22Rv1 (cell line): ENCODE results near the gene AMN.
"Not testable (repeated sequence)": the region's sequence is repeated elsewhere in the genome, so short reads cannot be mapped to it uniquely, and the experiment has no call there.

ENCODE experiments used
- H3K27ac ChIP-seq: fragments of 450-650 bp; 2 replicates; pipeline ENCODE4 v1.5.1; 2017
- CTCF ChIP-seq: fragments of 450-650 bp; IDR thresholded peaks from 2 replicates; pipeline ENCODE4 v1.5.1; 2017; ENCODE audit warnings: mild to moderate bottlenecking
- ZFX ChIP-seq: fragments of 450-650 bp; IDR thresholded peaks from 2 replicates; pipeline ENCODE4 v1.6.1; 2017; ENCODE audit warnings: antibody characterized with exemption, borderline replicate concordance

Gene AMN

GRCh38 chr14:102891556-102891955 is 30.9 kb upstream of the AMN start:
- TF ChIP-seq CTCF (no peak), ZFX (no peak)
- H3K27ac ChIP-seq: no peak overlapping the region

GRCh38 chr14:102892651-102893050 is 29.8 kb upstream of the AMN start:
- TF ChIP-seq CTCF (no peak), ZFX (no peak)

GRCh38 chr14:102893452-102893851 is 29.0 kb upstream of the AMN start:
- no peak for TF ChIP-seq CTCF
- no peak for TF ChIP-seq ZFX
- no peak overlapping the region for H3K27ac ChIP-seq

More at GRCh38 chr14:102892651-102893050, 29.8 kb upstream of the AMN start:
- no peak overlapping the region for H3K27ac ChIP-seq

GRCh38 chr14:102896735-102897134 is 25.7 kb upstream of the AMN start:
- H3K27ac ChIP-seq: not testable (repeated sequence)

- TF ChIP-seq CTCF (no peak), ZFX (no peak)
- no peak overlapping the region for H3K27ac ChIP-seq
Measured at GRCh38 chr14:102897299-102898027, 25.0 kb upstream of the AMN start.

GRCh38 chr14:102898298-102898697 is 24.2 kb upstream of the AMN start:
- no peak for TF ChIP-seq ZFX
- TF ChIP-seq CTCF: no peak
- H3K27ac ChIP-seq: no peak overlapping the region

- H3K27ac ChIP-seq: no peak overlapping the region
- TF ChIP-seq CTCF (no peak), ZFX (no peak)
Measured at GRCh38 chr14:102898776-102899515, 23.5 kb upstream of the AMN start.
